H1 (cell line): ENCODE measurements around the gene TUBGCP2. TPM values are rescaled to one million over a fixed set of nuclear protein-coding genes. Genes with fewer than 3 reads are reported as not detected.

Source experiments
- BRCA1 ChIP-seq: IDR thresholded peaks from 2 replicates; pipeline ENCODE4 v1.6.1; 2012; ENCODE audit warnings: low read depth, low read length, improper control_type of control experiment
- CTBP2 ChIP-seq: IDR thresholded peaks from 2 replicates; pipeline ENCODE4 v1.7.0; 2011; ENCODE audit warnings: borderline replicate concordance, mild to moderate bottlenecking, moderate library complexity, mixed read lengths, low read length; ENCODE audit not compliant: insufficient read depth, insufficient read length
- EGR1 ChIP-seq: IDR thresholded peaks from 2 replicates; pipeline ENCODE4 v1.6.1; 2011; ENCODE audit warnings: low read depth, low read length, borderline replicate concordance
- EP300 ChIP-seq, 2 experiments: IDR thresholded peaks; 1 replicate in 1 of 2; 2 replicates in 1 of 2; pipeline ENCODE4 v1.6.1; 2011 to 2012; ENCODE audit warnings: low read depth in 2 of 2, low read length in 2 of 2, mild to moderate bottlenecking in 2 of 2, borderline replicate concordance in 1 of 2, inconsistent platforms in 1 of 2, moderate library complexity in 1 of 2
- KDM1A ChIP-seq: fragments of 200-600, 300-600 bp; sonication (generic); IDR thresholded peaks from 2 replicates; pipeline ENCODE4 v1.7.1; 2016; ENCODE audit warnings: mild to moderate bottlenecking, low read length, borderline replicate concordance
- POLR2AphosphoS5 ChIP-seq: IDR thresholded peaks from 2 replicates; pipeline ENCODE4 v1.6.1; 2011; ENCODE audit warnings: low read depth, low read length
- SIX5 ChIP-seq: IDR thresholded peaks from 2 replicates; pipeline ENCODE4 v1.6.1; 2011; ENCODE audit warnings: mild to moderate bottlenecking, low read depth, low read length
- SUZ12 ChIP-seq: fragments of 200-600 bp; sonication (generic); IDR thresholded peaks from 2 replicates; pipeline ENCODE4 v1.6.1; 2012; ENCODE audit warnings: mild to moderate bottlenecking, inconsistent platforms, low read length, moderate library complexity, mixed read lengths
- TAF7 ChIP-seq: optimal IDR thresholded peaks from 2 replicates; pipeline ENCODE3; 2011; ENCODE audit warnings: low read depth, mild to moderate bottlenecking, inconsistent platforms, low read length, moderate library complexity, borderline replicate concordance
- TBP ChIP-seq: IDR thresholded peaks from 2 replicates; pipeline ENCODE4 v1.6.1; 2011; ENCODE audit warnings: low read depth, low read length, improper control_type of control experiment
- polyA plus RNA-seq, 7 experiments: library from polyadenylated mRNA; depleted of rRNA in 3 of 7; stranded (reverse) in 5 of 7; unstranded in 2 of 7; fragments of >200 nt in 5 of 7; fragments of 200-250 nt in 2 of 7; gene quantifications; 1 replicate in 5 of 7; 2 replicates in 1 of 7; 4 replicates in 1 of 7; pipeline versions ENCODE4 v1.2.1 to v1.2.3, GENCODE V29; 2011 to 2013; ENCODE audit warnings: missing spikeins in 2 of 7, mixed read lengths in 2 of 7
- total RNA-seq: library from RNA; stranded (reverse); fragmentation: NEBNext Ultra II Directional; extraction: Animal tissue kit (Norgen Biotek cat#: 25700); gene quantifications from 2 replicates; pipeline ENCODE4 v1.2.1, GENCODE V29; 2021
- TF ChIP-seq, protein P1 (sequence below): fragments of 300-600 bp; sonication (generic); IDR thresholded peaks from 2 replicates; pipeline ENCODE4 v1.7.1; 2012; ENCODE audit warnings: low read length, moderate library complexity, mild to moderate bottlenecking, inconsistent platforms; ENCODE audit not compliant: insufficient replicate concordance

TUBGCP2 gene
- total and polyA plus RNA-seq, 2 of the 8 experiments (the other 6 are each of a cell fraction or from before 2014, with no cell fraction given), result 34.9 to 51.9 TPM

DNA sequence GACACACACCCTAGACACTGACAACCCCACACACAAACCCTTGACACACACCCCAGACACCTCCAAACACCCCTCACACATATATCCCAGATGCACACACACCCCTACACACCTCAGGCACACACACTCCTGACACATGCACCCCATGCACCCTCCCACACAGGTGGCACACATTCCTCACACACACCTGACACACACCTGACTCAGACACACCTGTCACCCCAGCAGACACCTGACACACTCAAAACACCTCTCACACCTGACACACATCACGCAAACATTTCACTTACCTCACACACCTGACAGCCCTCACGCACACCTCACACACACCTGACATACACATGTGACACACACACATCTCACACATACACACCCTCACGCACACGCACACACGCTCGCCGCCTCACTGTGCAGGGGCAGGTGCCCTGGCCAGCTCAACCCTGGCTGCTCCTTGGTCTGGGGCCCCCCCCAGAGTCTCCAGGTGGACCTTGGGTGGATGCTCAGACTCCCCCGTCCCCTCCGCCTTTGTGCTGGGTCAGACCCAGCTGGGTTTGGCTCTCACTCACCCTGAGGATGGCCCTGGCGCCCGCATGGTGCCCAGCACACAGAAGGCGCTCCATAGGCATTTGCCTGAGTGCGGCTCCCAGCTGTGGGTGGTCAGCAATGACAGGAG, 31.2 kb upstream of the TUBGCP2 start (continued):
- TF ChIP-seq, protein P1, sequence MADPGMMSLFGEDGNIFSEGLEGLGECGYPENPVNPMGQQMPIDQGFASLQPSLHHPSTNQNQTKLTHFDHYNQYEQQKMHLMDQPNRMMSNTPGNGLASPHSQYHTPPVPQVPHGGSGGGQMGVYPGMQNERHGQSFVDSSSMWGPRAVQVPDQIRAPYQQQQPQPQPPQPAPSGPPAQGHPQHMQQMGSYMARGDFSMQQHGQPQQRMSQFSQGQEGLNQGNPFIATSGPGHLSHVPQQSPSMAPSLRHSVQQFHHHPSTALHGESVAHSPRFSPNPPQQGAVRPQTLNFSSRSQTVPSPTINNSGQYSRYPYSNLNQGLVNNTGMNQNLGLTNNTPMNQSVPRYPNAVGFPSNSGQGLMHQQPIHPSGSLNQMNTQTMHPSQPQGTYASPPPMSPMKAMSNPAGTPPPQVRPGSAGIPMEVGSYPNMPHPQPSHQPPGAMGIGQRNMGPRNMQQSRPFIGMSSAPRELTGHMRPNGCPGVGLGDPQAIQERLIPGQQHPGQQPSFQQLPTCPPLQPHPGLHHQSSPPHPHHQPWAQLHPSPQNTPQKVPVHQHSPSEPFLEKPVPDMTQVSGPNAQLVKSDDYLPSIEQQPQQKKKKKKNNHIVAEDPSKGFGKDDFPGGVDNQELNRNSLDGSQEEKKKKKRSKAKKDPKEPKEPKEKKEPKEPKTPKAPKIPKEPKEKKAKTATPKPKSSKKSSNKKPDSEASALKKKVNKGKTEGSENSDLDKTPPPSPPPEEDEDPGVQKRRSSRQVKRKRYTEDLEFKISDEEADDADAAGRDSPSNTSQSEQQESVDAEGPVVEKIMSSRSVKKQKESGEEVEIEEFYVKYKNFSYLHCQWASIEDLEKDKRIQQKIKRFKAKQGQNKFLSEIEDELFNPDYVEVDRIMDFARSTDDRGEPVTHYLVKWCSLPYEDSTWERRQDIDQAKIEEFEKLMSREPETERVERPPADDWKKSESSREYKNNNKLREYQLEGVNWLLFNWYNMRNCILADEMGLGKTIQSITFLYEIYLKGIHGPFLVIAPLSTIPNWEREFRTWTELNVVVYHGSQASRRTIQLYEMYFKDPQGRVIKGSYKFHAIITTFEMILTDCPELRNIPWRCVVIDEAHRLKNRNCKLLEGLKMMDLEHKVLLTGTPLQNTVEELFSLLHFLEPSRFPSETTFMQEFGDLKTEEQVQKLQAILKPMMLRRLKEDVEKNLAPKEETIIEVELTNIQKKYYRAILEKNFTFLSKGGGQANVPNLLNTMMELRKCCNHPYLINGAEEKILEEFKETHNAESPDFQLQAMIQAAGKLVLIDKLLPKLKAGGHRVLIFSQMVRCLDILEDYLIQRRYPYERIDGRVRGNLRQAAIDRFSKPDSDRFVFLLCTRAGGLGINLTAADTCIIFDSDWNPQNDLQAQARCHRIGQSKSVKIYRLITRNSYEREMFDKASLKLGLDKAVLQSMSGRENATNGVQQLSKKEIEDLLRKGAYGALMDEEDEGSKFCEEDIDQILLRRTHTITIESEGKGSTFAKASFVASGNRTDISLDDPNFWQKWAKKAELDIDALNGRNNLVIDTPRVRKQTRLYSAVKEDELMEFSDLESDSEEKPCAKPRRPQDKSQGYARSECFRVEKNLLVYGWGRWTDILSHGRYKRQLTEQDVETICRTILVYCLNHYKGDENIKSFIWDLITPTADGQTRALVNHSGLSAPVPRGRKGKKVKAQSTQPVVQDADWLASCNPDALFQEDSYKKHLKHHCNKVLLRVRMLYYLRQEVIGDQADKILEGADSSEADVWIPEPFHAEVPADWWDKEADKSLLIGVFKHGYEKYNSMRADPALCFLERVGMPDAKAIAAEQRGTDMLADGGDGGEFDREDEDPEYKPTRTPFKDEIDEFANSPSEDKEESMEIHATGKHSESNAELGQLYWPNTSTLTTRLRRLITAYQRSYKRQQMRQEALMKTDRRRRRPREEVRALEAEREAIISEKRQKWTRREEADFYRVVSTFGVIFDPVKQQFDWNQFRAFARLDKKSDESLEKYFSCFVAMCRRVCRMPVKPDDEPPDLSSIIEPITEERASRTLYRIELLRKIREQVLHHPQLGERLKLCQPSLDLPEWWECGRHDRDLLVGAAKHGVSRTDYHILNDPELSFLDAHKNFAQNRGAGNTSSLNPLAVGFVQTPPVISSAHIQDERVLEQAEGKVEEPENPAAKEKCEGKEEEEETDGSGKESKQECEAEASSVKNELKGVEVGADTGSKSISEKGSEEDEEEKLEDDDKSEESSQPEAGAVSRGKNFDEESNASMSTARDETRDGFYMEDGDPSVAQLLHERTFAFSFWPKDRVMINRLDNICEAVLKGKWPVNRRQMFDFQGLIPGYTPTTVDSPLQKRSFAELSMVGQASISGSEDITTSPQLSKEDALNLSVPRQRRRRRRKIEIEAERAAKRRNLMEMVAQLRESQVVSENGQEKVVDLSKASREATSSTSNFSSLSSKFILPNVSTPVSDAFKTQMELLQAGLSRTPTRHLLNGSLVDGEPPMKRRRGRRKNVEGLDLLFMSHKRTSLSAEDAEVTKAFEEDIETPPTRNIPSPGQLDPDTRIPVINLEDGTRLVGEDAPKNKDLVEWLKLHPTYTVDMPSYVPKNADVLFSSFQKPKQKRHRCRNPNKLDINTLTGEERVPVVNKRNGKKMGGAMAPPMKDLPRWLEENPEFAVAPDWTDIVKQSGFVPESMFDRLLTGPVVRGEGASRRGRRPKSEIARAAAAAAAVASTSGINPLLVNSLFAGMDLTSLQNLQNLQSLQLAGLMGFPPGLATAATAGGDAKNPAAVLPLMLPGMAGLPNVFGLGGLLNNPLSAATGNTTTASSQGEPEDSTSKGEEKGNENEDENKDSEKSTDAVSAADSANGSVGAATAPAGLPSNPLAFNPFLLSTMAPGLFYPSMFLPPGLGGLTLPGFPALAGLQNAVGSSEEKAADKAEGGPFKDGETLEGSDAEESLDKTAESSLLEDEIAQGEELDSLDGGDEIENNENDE, result no peak
- no peak for TF ChIP-seq SIX5
- TF ChIP-seq CTBP2, result no peak
- no peak for TF ChIP-seq KDM1A
- TF ChIP-seq POLR2AphosphoS5, result no peak
- TF ChIP-seq TBP, result no peak
- TF ChIP-seq BRCA1, result no peak
- TF ChIP-seq TAF7, result no peak
- TF ChIP-seq EP300 (IDR thresholded peaks at IDR 0.05; ENCODE audit: borderline replicate concordance in 1 of 2, low read depth in 2 of 2, low read length in 2 of 2), result no peak
- no peak for TF ChIP-seq EGR1
- TF ChIP-seq SUZ12, result no peak
- TF ChIP-seq, all 59 proteins: peak for 0
